OCI-LY7 (cell line): ENCODE measurements around the gene PAX3.

Experiments
- CTCF ChIP-seq: fragments of 200-600 bp; sonication (generic); conservative IDR thresholded peaks from 2 replicates; pipeline ENCODE4 v1.5.1; 2014; ENCODE audit warnings: mild to moderate bottlenecking, antibody characterized with exemption, low read length, moderate library complexity, mixed read lengths
- EZH2phosphoT487 ChIP-seq: fragments of 200-600 bp; sonication (generic); IDR thresholded peaks from 2 replicates; pipeline ENCODE4 v1.6.1; 2018; ENCODE audit warnings: low read depth, borderline replicate concordance, mild to moderate bottlenecking, mixed run types, antibody characterized with exemption, low read length, moderate library complexity, mixed read lengths

- no peak for TF ChIP-seq CTCF
- no peak for TF ChIP-seq EZH2phosphoT487
Observed at GRCh38 chr2:222241128-222241870, 57.5 kb downstream of the PAX3 start.
